ENCODE measurements around the gene DOHH. TPM values are rescaled to one million over a fixed set of nuclear protein-coding genes. Genes with fewer than 3 reads are reported as not detected.

DOHH gene
- total RNA-seq, 1 donor from 2014 or later: 12.2 TPM

GRCh38 chr19:3519126-3519525 is 18.7 kb upstream of the DOHH start:
- Histone ChIP-seq H3K27ac (no peak overlapping the region), H3K4me3 (no peak overlapping the region), H3K36me3 (peaks cover 23% of the 10 kb centered on the region), H3K27me3 (no peaks in the 10 kb centered on the region), H3K4me1 (no peaks in the 10 kb centered on the region), H3K9me3 (no peaks in the 10 kb centered on the region)
- ATAC-seq: no peak
- DNase-seq: no peak
- intact Hi-C loops (cut with DNase I): no loop called here
- no peak for TF ChIP-seq CTCF (IDR thresholded peaks at IDR 0.05)

DNA sequence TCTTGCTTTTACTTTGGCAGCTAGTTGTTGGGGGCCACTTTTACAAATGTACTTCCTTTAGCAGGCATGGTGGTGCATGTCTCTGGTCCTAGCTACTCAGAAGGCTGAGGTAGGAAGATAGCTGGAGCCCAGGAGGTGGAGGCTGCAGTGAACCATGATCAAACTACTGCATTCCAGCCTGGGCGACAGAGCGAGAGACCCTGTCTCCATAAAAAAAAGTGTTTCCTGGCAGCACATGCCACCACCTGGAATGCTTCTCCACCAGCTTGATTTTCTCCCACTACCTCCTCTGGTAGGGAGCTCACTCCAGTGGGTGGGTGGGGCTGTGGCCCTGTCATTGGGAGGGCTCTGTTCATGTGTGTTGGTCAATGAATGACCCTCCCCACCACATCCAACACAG is 18.2 kb upstream of the DOHH start:
- Histone ChIP-seq H3K9me3 (no peaks in the 10 kb centered on the region), H3K4me1 (no peaks in the 10 kb centered on the region), H3K27ac (no peak overlapping the region), H3K36me3 (peaks cover 19% of the 10 kb centered on the region), H3K4me3 (no peak overlapping the region), H3K27me3 (no peaks in the 10 kb centered on the region)
- no peak for TF ChIP-seq CTCF (IDR thresholded peaks at IDR 0.05)
- intact Hi-C loops (cut with DNase I): no loop called here
- ATAC-seq: no peak
- no peak for DNase-seq

- Histone ChIP-seq H3K4me1 (no peaks in the 10 kb centered on the region), H3K36me3 (peaks cover 15% of the 10 kb centered on the region), H3K9me3 (no peaks in the 10 kb centered on the region), H3K27ac (no peak overlapping the region), H3K27me3 (no peaks in the 10 kb centered on the region), H3K4me3 (no peak overlapping the region)
- ATAC-seq: no peak
- no peak for TF ChIP-seq CTCF (IDR thresholded peaks at IDR 0.05)
- no peak for DNase-seq
- intact Hi-C loops (cut with DNase I): no loop called here
Measured at GRCh38 chr19:3518255-3518654, 17.8 kb upstream of the DOHH start.

GRCh38 chr19:3517638-3518037 is 17.2 kb upstream of the DOHH start:
- H3K36me3 ChIP-seq: peaks cover 11% of the 10 kb centered on the region
- H3K27ac ChIP-seq: no peak overlapping the region
- H3K4me1 ChIP-seq: no peaks in the 10 kb centered on the region
- ATAC-seq (no peak), DNase-seq (no peak)
- intact Hi-C loops (cut with DNase I): no loop called here
- no peak for TF ChIP-seq CTCF (IDR thresholded peaks at IDR 0.05)
- H3K9me3 ChIP-seq: no peaks in the 10 kb centered on the region
- no peak overlapping the region for H3K4me3 ChIP-seq
- H3K27me3 ChIP-seq: no peaks in the 10 kb centered on the region

GRCh38 chr19:3516675-3517207 is 16.3 kb upstream of the DOHH start:
- Histone ChIP-seq H3K27ac (no peak overlapping the region), H3K36me3 (peaks cover 11% of the 10 kb centered on the region), H3K27me3 (no peaks in the 10 kb centered on the region), H3K9me3 (no peaks in the 10 kb centered on the region), H3K4me3 (no peak overlapping the region), H3K4me1 (no peaks in the 10 kb centered on the region)
- ATAC-seq: no peak
- intact Hi-C loops (cut with DNase I): no loop called here
- DNase-seq: no peak
- TF ChIP-seq CTCF (IDR thresholded peaks at IDR 0.05): no peak

- Histone ChIP-seq H3K4me1 (no peaks in the 10 kb centered on the region), H3K27ac (no peak overlapping the region), H3K4me3 (no peak overlapping the region), H3K36me3 (peaks cover 11% of the 10 kb centered on the region), H3K27me3 (no peaks in the 10 kb centered on the region), H3K9me3 (no peaks in the 10 kb centered on the region)
- no peak for ATAC-seq
- TF ChIP-seq CTCF (IDR thresholded peaks at IDR 0.05): no peak
- intact Hi-C loops (cut with DNase I): no loop called here
- no peak for DNase-seq
Measured at GRCh38 chr19:3515891-3516422, 15.5 kb upstream of the DOHH start.

Data from upper lobe of right lung (tissue), 1 donor.